ENCODE data around the gene PLCH1. TPM values are rescaled to one million over a fixed set of nuclear protein-coding genes. Genes with fewer than 3 reads are reported as not detected.

The PLCH1 gene
- total and polyA plus RNA-seq, 4 donors: 0.03 to 1.0 (median 0.22) TPM

DNA sequence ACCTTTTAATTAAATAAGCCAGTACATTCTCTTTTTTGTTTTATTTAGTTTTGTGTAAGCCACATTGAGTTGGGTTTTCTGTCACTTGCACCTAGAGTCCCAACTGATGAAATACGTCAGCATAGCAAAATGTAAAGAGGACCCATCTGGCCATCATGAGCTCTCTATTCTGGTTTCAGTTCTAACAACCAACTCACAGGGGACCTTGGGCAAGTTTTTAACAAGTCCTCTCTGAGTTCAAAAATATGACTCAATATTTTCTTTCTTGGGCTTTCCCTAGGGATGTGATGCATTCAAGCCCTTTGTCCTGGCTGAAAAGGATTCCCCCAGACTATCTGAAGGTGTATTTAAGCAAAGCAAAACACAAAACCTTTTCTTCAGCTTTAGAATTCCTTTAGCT is 32.9 kb downstream of the PLCH1 start:
- Histone ChIP-seq H3K4me3 (ENCODE audit: low read depth in 1 of 3, low read length in 3 of 3) (no peak overlapping the region), H3K36me3 (ENCODE audit: control insufficient read depth in 4 of 4, insufficient read depth in 3 of 4, low read depth in 1 of 4, low read length in 3 of 4) (no peaks in the 10 kb centered on the region), H3K27me3 (ENCODE audit: control insufficient read depth in 4 of 4, insufficient read depth in 4 of 4, low read length in 3 of 4) (no peaks in the 10 kb centered on the region), H3K9me3 (ENCODE audit: control insufficient read depth in 4 of 4, low read length in 3 of 4) (no peaks in the 10 kb centered on the region), H3K4me1 (ENCODE audit: control insufficient read depth in 4 of 4, insufficient read depth in 4 of 4, low read length in 3 of 4) (no peaks in the 10 kb centered on the region), H3K9ac (ENCODE audit: low read depth in 1 of 2, low read length in 2 of 2) (no peak overlapping the region), H3K27ac (ENCODE audit: low read depth in 1 of 2, low read length in 2 of 2) (no peak overlapping the region)
- DNase-seq (ENCODE audit: low spot score): no peak
- no peak for TF ChIP-seq HNF4G (IDR thresholded peaks at IDR 0.05)
- TF ChIP-seq, protein P1, sequence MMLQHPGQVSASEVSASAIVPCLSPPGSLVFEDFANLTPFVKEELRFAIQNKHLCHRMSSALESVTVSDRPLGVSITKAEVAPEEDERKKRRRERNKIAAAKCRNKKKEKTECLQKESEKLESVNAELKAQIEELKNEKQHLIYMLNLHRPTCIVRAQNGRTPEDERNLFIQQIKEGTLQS (IDR thresholded peaks at IDR 0.05): no peak
- no peak for TF ChIP-seq RXRA (IDR thresholded peaks at IDR 0.05)
- TF ChIP-seq FOXA2 (IDR thresholded peaks at IDR 0.05): no peak
- no peak for TF ChIP-seq REST (IDR thresholded peaks at IDR 0.05)
- no peak for TF ChIP-seq GABPA (IDR thresholded peaks at IDR 0.05 in 1 of 2, conservative IDR thresholded peaks at IDR 0.05 in 1 of 2)
- WGBS: 93% methylated on average over 1 of the region's 1 CpG

DNA sequence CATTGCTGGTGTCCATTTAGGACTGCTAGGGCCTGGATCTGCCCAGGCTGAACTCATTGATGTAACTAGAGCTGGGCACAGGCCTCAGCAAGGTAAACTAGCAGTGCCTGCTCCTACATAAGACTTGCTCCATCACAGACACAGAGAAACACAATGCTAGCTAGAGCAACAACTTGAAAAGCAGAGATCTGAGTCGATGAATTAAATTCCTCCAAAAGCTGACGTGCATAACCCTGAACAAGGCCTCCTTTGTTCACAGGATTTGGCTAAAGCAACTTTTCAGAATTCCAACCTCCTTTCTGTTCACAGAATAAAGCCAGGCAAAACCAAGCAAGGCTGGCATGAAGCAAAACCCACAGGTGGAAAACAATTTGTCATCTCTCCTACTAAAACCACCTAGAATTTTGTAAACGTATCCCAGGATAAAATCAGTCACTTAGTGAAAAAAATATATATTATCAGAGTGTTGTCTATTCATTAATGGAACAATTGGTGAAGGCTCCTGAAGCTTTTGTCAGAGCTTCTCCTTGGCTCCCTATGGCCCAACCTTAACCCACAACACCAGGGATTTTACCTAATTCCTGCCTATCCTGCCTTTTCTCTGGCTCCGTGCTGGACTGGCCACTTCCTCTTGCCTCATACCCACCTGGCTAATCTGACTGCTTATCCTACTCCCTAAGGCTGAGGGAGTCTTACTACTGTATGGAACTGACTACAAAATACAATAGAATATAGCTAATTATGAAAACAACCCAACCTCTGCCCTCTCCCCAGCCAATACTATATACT is 39.9 kb downstream of the PLCH1 start:
- WGBS: 82% methylated on average over 4 of the region's 4 CpGs
- no peak for DNase-seq (ENCODE audit: low spot score)
- no peaks in the 10 kb centered on the region for H3K4me1 ChIP-seq (ENCODE audit: control insufficient read depth in 4 of 4, insufficient read depth in 4 of 4, low read length in 3 of 4)

DNA sequence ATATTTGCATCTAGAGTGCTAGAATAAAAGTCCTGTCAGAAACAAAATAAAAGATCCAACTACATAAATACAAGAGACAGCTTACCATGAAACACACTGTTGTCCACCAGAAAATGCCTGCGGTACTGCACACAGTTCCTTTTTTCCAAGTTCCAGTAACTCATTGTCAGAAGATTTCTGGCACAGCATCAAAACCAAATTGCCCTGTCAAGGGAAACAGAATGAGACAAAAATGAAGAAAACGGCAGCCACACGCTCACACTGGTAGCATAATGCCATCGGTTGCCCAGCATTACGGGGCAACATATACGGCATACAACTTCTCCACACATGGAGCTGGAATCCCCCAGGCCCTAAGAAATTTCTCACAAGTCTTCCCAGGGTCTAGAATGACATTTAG is 40.8 kb downstream of the PLCH1 start:
- no peaks in the 10 kb centered on the region for H3K27me3 ChIP-seq (ENCODE audit: control insufficient read depth in 4 of 4, insufficient read depth in 4 of 4, low read length in 3 of 4)
- no peaks in the 10 kb centered on the region for H3K36me3 ChIP-seq (ENCODE audit: control insufficient read depth in 4 of 4, insufficient read depth in 3 of 4, low read depth in 1 of 4, low read length in 3 of 4)
- DNase-seq (ENCODE audit: low spot score): no peak
- no peak overlapping the region for H3K4me3 ChIP-seq (ENCODE audit: low read depth in 1 of 3, low read length in 3 of 3)
- H3K4me1 ChIP-seq (ENCODE audit: control insufficient read depth in 4 of 4, insufficient read depth in 4 of 4, low read length in 3 of 4): no peaks in the 10 kb centered on the region
- WGBS: 82% methylated on average over 6 of the region's 6 CpGs
- no peak overlapping the region for H3K9ac ChIP-seq (ENCODE audit: low read depth in 1 of 2, low read length in 2 of 2)
- no peaks in the 10 kb centered on the region for H3K9me3 ChIP-seq (ENCODE audit: control insufficient read depth in 4 of 4, low read length in 3 of 4)
- H3K27ac ChIP-seq (ENCODE audit: low read depth in 1 of 2, low read length in 2 of 2): no peak overlapping the region
- TF ChIP-seq HNF4G (IDR thresholded peaks at IDR 0.05) (no peak), JUND (IDR thresholded peaks at IDR 0.05) (no peak), RAD21 (IDR thresholded peaks at IDR 0.05) (no peak), TAF1 (conservative IDR thresholded peaks at IDR 0.05) (no peak), RXRA (IDR thresholded peaks at IDR 0.05) (no peak), FOXA1 (IDR thresholded peaks at IDR 0.05) (no peak), REST (IDR thresholded peaks at IDR 0.05) (no peak)
- TF ChIP-seq, protein P2, sequence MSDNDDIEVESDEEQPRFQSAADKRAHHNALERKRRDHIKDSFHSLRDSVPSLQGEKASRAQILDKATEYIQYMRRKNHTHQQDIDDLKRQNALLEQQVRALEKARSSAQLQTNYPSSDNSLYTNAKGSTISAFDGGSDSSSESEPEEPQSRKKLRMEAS (IDR thresholded peaks at IDR 0.05): no peak
- TF ChIP-seq, protein P3, sequence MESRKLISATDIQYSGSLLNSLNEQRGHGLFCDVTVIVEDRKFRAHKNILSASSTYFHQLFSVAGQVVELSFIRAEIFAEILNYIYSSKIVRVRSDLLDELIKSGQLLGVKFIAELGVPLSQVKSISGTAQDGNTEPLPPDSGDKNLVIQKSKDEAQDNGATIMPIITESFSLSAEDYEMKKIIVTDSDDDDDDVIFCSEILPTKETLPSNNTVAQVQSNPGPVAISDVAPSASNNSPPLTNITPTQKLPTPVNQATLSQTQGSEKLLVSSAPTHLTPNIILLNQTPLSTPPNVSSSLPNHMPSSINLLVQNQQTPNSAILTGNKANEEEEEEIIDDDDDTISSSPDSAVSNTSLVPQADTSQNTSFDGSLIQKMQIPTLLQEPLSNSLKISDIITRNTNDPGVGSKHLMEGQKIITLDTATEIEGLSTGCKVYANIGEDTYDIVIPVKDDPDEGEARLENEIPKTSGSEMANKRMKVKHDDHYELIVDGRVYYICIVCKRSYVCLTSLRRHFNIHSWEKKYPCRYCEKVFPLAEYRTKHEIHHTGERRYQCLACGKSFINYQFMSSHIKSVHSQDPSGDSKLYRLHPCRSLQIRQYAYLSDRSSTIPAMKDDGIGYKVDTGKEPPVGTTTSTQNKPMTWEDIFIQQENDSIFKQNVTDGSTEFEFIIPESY (IDR thresholded peaks at IDR 0.05): no peak

More for the DNA sequence above, 39.9 kb downstream of the PLCH1 start:
- H3K9ac ChIP-seq (ENCODE audit: low read depth in 1 of 2, low read length in 2 of 2): peak overlapping the region in 1 of 2 donors; percentile 31
- TF ChIP-seq, protein P3 (IDR thresholded peaks at IDR 0.05): no peak
- TF ChIP-seq YY1 (IDR thresholded peaks at IDR 0.05) (no peak), NR2F2 (IDR thresholded peaks at IDR 0.05) (no peak), FOXA1 (IDR thresholded peaks at IDR 0.05) (no peak), SP1 (IDR thresholded peaks at IDR 0.05) (no peak)
- no peak overlapping the region for H3K4me3 ChIP-seq (ENCODE audit: low read depth in 1 of 3, low read length in 3 of 3)
- no peak overlapping the region for H3K27ac ChIP-seq (ENCODE audit: low read depth in 1 of 2, low read length in 2 of 2)
- no peaks in the 10 kb centered on the region for H3K27me3 ChIP-seq (ENCODE audit: control insufficient read depth in 4 of 4, insufficient read depth in 4 of 4, low read length in 3 of 4)
- H3K9me3 ChIP-seq (ENCODE audit: control insufficient read depth in 4 of 4, low read length in 3 of 4): no peaks in the 10 kb centered on the region
- H3K36me3 ChIP-seq (ENCODE audit: control insufficient read depth in 4 of 4, insufficient read depth in 3 of 4, low read depth in 1 of 4, low read length in 3 of 4): no peaks in the 10 kb centered on the region
